Measurements from ENCODE around the gene NPC1.
"Not testable (repeated sequence)": the region's sequence is repeated elsewhere in the genome, so short reads cannot be mapped to it uniquely, and the experiment has no call there.

DNA sequence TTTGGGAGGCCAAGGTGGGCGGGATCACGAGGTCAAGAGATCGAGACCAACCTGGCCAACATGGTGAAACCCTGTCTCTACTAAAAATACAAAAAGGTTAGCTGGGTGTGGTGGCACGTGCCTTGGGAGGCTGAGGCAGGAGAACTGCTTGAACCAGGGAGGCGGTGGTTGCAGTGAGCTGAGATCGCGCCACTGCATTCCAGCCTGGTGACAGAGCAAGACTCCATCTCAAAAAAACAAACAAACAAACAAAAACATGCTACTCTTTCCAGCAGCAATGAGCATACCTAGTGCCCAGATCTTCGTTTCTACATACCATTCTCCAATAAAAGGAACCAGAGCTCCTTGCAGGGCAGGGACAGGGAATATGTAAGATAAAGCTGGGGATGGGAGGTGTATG, 28.8 kb downstream of the NPC1 start:
- TF ChIP-seq BCL11A (IDR thresholded peaks at IDR 0.05; ENCODE audit: low read depth in 2 of 2, low read length in 2 of 2); POLR2AphosphoS5 (IDR thresholded peaks at IDR 0.05; ENCODE audit: low read depth, low read length); EZH2 (IDR thresholded peaks at IDR 0.05; ENCODE audit: low read depth, low read length, severe bottlenecking): not testable (repeated sequence)
- TF ChIP-seq, protein P1, sequence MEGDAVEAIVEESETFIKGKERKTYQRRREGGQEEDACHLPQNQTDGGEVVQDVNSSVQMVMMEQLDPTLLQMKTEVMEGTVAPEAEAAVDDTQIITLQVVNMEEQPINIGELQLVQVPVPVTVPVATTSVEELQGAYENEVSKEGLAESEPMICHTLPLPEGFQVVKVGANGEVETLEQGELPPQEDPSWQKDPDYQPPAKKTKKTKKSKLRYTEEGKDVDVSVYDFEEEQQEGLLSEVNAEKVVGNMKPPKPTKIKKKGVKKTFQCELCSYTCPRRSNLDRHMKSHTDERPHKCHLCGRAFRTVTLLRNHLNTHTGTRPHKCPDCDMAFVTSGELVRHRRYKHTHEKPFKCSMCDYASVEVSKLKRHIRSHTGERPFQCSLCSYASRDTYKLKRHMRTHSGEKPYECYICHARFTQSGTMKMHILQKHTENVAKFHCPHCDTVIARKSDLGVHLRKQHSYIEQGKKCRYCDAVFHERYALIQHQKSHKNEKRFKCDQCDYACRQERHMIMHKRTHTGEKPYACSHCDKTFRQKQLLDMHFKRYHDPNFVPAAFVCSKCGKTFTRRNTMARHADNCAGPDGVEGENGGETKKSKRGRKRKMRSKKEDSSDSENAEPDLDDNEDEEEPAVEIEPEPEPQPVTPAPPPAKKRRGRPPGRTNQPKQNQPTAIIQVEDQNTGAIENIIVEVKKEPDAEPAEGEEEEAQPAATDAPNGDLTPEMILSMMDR (IDR thresholded peaks at IDR 0.05; ENCODE audit: control extremely low read depth in 1 of 3, insufficient read depth in 1 of 3, low read depth in 1 of 3, low read length in 3 of 3) = not testable (repeated sequence)

All from H1 (cell line).